Caco-2 (cell line): Measurements from ENCODE around the gene COMMD10. TPM values are rescaled to one million over a fixed set of nuclear protein-coding genes. Genes with fewer than 3 reads are reported as not detected.

Experiments
- BruUV-seq: library from RNA; stranded (reverse); fragments of 400-500 nt; replicated peaks from 2 replicates; lab custom pipeline; 2021; lab: Mats Ljungman, UMichigan
- CTCF ChIA-PET: fragments of 300-600 bp; sonication (Branson Sonifier 250); formaldehyde crosslinking; loops from one replicate; lab custom pipeline; 2022; ENCODE audit warnings: antibody characterized with exemption; lab: Charles Lee
- POLR2A ChIA-PET: fragments of 300-600 bp; sonication (Branson Sonifier 250); formaldehyde crosslinking; loops from one replicate; lab custom pipeline; 2022; ENCODE audit warnings: antibody characterized with exemption; lab: Charles Lee
- DNase-seq, 2 experiments: peaks; one replicate each; pipeline versions ENCODE4 v3.0.0 to v3.0.0-alpha.2; 2020 to 2022
- H3K27me3 ChIP-seq: replicated peaks from 2 replicates; pipeline ENCODE4 v1.6.0; 2011; ENCODE audit warnings: low read length; ENCODE audit not compliant: control insufficient read depth, insufficient read depth
- H3K36me3 ChIP-seq: 2 replicates; pipeline ENCODE4 v1.5.1; 2011; ENCODE audit warnings: low read length; ENCODE audit not compliant: control insufficient read depth, insufficient read depth
- H3K4me1 ChIP-seq: fragments of 250-450 bp; sonication (Bioruptor Pico); 2 replicates; pipeline ENCODE4 v1.5.1; 2020; ENCODE audit warnings: mild to moderate bottlenecking
- H3K4me3 ChIP-seq: 2 replicates; pipeline ENCODE4 v1.5.1; 2011; ENCODE audit warnings: low read depth, mild to moderate bottlenecking, control low read depth, low read length
- H3K9me3 ChIP-seq: fragments of 250-450 bp; sonication (Bioruptor Pico); 2 replicates; pipeline ENCODE4 v1.5.1; 2020; ENCODE audit warnings: mild to moderate bottlenecking, moderate library complexity
- H3K27ac Mint-ChIP-seq: one replicate; pipeline ENCODE4 v1.8.0; 2022; ENCODE audit warnings: mixed read lengths; ENCODE audit not compliant: unreplicated experiment
- H3K27me3 Mint-ChIP-seq: one replicate; pipeline ENCODE4 v1.8.0; 2022; ENCODE audit warnings: mixed read lengths; ENCODE audit not compliant: insufficient read depth, unreplicated experiment
- H3K36me3 Mint-ChIP-seq: one replicate; pipeline ENCODE4 v1.8.0; 2022; ENCODE audit warnings: mild to moderate bottlenecking, mixed read lengths; ENCODE audit not compliant: insufficient read depth, unreplicated experiment
- H3K4me1 Mint-ChIP-seq: one replicate; pipeline ENCODE4 v1.8.0; 2022; ENCODE audit warnings: low read depth, mixed read lengths; ENCODE audit not compliant: unreplicated experiment
- H3K4me3 Mint-ChIP-seq: one replicate; pipeline ENCODE4 v1.8.0; 2022; ENCODE audit warnings: mild to moderate bottlenecking, moderate library complexity, mixed read lengths; ENCODE audit not compliant: unreplicated experiment
- H3K9me3 Mint-ChIP-seq: one replicate; pipeline ENCODE4 v1.8.0; 2022; ENCODE audit warnings: mixed read lengths; ENCODE audit not compliant: unreplicated experiment
- CTCF ChIP-seq, 2 experiments: fragments of 200-600 bp in 1 of 2; IDR thresholded peaks; 1 replicate in 1 of 2; 2 replicates in 1 of 2; pipeline versions ENCODE4 v1.5.1 to v1.8.0; 2011 to 2022; ENCODE audit warnings: antibody characterized with exemption in 1 of 2, control low read depth in 1 of 2, inconsistent platforms in 1 of 2, low read depth in 1 of 2, low read length in 1 of 2, mild to moderate bottlenecking in 1 of 2, moderate library complexity in 1 of 2; ENCODE audit not compliant: insufficient read depth in 1 of 2, severe bottlenecking in 1 of 2, unreplicated experiment in 1 of 2
- intact Hi-C: fragments of 100-400 bp; cut with micrococcal nuclease; formaldehyde crosslinking; loops from one replicate; pipeline ENCODE4 v1.10.0; 2022; ENCODE audit not compliant: unreplicated experiment
- total RNA-seq: library from RNA; stranded (reverse); gene quantifications from 2 replicates; pipeline ENCODE4 v1.2.3, GENCODE V29; 2022

The COMMD10 gene
- total RNA-seq, 1 experiment from 2014 or later: 26.4 TPM

GRCh38 chr5:116265471-116265870, 180.6 kb downstream of the COMMD10 start:
- H3K27ac Mint-ChIP-seq: no peak overlapping the region
- Histone ChIP-seq H3K27me3 (no peaks in the 10 kb centered on the region), H3K4me3 (no peak overlapping the region), H3K36me3 (no peaks in the 10 kb centered on the region), H3K9me3 (no peaks in the 10 kb centered on the region), H3K4me1 (peaks cover 6% of the 10 kb centered on the region)
- peaks cover 10% of the 10 kb centered on the region for H3K4me1 Mint-ChIP-seq
- POLR2A ChIA-PET: no interaction called here
- no peak overlapping the region for H3K4me3 Mint-ChIP-seq
- no peak for DNase-seq
- peaks cover 21% of the 10 kb centered on the region for H3K9me3 Mint-ChIP-seq
- intact Hi-C loops: no loop called here
- CTCF ChIA-PET: no interaction called here
- no peaks in the 10 kb centered on the region for H3K27me3 Mint-ChIP-seq
- no peaks in the 10 kb centered on the region for H3K36me3 Mint-ChIP-seq
- no TSS peak for BruUV-seq
- no peak for TF ChIP-seq CTCF (IDR thresholded peaks at IDR 0.05; ENCODE audit: insufficient read depth in 1 of 2, low read depth in 1 of 2, low read length in 1 of 2, severe bottlenecking in 1 of 2, unreplicated experiment in 1 of 2)

DNA sequence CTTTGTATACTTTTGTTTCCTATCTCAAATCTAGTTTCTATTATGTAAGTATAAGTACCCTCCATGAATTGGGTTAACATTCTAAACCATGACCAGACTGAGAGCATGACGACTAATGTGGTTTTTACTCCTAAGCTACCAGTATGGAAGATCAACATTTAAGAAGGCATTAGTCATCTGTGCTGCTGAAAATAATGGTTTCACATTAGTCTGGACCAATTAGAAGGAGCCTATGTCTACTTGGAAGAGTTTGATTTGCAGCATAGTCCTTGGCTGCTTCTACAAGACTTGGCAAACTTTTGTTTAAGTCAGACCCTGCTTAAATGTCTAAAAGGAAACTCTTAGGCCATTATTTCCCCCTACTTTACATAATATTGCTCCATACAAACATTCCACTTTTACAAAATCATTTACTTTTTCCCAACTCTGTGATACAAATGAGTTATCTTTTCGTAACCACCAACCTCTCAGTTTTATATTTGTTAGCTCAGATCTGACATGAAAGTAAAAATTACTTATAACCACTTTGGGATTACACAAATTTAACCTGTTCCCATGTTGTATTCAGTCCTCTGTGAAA, 186.7 kb downstream of the COMMD10 start:
- CTCF ChIA-PET: no interaction called here
- intact Hi-C loops: no loop called here

DNA sequence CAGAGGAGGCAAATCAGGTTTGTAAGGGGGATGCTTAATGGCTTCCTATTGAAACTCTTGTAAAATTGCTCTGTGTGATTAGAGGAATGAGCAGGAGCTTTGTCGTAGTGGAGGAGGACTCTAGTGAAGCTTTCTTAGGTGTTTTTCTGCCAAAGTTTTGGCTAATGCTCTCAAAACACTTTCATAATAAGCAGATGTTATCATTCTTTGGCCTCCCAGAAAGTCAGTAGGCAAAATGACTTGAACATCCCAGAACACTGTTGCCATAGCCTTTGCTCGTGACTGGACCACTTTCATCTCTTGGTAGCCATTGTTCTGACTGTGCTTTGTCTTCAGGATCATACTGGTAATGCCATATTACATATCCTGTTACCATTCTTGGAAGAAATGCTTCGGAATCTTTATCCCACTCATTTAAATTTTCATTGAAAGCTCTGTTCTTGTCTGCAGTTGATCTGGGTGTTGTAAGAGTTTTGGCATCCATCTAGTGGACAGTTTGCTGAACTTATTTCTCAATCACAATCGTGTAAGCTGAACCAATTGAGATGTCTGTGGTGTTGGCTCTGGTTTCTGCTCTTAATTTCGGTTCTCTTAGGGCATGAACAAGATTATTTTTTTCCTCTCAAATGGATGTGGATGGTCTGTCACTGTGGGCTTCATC, 187.6 kb downstream of the COMMD10 start:
- TF ChIP-seq CTCF (IDR thresholded peaks at IDR 0.05; ENCODE audit: insufficient read depth in 1 of 2, low read depth in 1 of 2, low read length in 1 of 2, severe bottlenecking in 1 of 2, unreplicated experiment in 1 of 2): peak in 1 of 2 experiments; percentile 8
- Mint-ChIP-seq H3K27me3 (no peaks in the 10 kb centered on the region), H3K36me3 (peaks cover 6% of the 10 kb centered on the region), H3K9me3 (peaks cover 19% of the 10 kb centered on the region), H3K4me1 (no peaks in the 10 kb centered on the region), H3K27ac (no peak overlapping the region), H3K4me3 (no peak overlapping the region)
- POLR2A ChIA-PET: no interaction called here
- CTCF ChIA-PET: no interaction called here
- DNase-seq: no peak
- Histone ChIP-seq H3K9me3 (peaks cover 5% of the 10 kb centered on the region), H3K27me3 (no peaks in the 10 kb centered on the region), H3K4me1 (no peaks in the 10 kb centered on the region), H3K4me3 (no peak overlapping the region), H3K36me3 (no peaks in the 10 kb centered on the region)
- BruUV-seq: no TSS peak
- intact Hi-C loops: no loop called here

More for the DNA sequence above, 186.7 kb downstream of the COMMD10 start:
- no peaks in the 10 kb centered on the region for H3K36me3 ChIP-seq
- Mint-ChIP-seq H3K27me3 (no peaks in the 10 kb centered on the region), H3K36me3 (peaks cover 6% of the 10 kb centered on the region), H3K4me1 (no peaks in the 10 kb centered on the region), H3K4me3 (no peak overlapping the region), H3K9me3 (peaks cover 19% of the 10 kb centered on the region), H3K27ac (no peak overlapping the region)
- H3K4me1 ChIP-seq: no peaks in the 10 kb centered on the region
- no TSS peak for BruUV-seq
- DNase-seq: no peak
- no peaks in the 10 kb centered on the region; the same call in 1 of the 2 replicates for H3K9me3 ChIP-seq
- no peaks in the 10 kb centered on the region for H3K27me3 ChIP-seq
- TF ChIP-seq CTCF (IDR thresholded peaks at IDR 0.05; ENCODE audit: insufficient read depth in 1 of 2, low read depth in 1 of 2, low read length in 1 of 2, severe bottlenecking in 1 of 2, unreplicated experiment in 1 of 2): no peak
- H3K4me3 ChIP-seq: no peak overlapping the region
- POLR2A ChIA-PET: no interaction called here
